ENCODE measurements around the gene HIPK2.

The HIPK2 gene

GRCh38 chr7:139585042-139585441 lies 192.8 kb downstream of the HIPK2 start:
- TF ChIP-seq POLR2A (IDR thresholded peaks at IDR 0.05; ENCODE audit: extremely low read depth, insufficient read length), result no peak
- no peak for TF ChIP-seq MAX (IDR thresholded peaks at IDR 0.05; ENCODE audit: low read depth, low read length)
- no peak overlapping the region for H3K4me3 ChIP-seq (ENCODE audit: low read depth, low read length)
- DNase-seq (ENCODE audit: low read depth), result no peak

DNA sequence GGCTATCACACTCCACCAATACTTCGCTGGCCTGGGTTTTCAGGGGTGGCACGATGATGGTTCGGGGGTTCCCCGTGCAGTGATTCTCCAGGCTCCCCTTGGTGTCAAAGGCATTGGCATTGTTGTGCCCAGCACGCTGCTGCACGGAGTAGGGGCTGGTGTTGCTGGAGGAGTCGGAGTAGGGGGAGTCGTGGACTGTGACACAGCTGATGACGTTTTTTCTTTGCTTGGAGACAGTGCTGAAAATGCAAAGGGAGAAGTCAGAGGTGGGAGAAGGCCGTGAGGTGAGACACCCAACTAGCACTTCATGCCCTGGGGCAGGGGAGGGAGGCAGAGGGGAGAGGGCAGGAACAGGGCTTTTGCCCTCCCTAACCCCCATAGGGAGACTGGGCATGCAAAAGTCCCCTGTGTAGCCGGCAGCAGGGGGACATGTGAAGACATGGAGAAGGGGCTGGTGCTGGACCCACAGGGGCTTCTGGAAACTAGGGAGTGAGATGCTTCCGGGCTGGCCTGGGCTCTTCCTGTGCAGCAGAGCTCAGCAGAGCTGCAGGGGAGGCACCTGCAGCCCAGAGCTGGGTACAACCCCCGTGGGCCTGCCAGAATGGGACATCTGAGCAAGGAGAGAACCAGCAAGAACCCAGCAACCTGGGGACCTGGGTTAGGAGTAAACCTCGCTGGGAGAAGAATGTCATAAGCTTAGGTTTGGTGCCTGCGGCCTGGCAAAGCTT lies 193.8 kb downstream of the HIPK2 start:
- TF ChIP-seq, protein P1, sequence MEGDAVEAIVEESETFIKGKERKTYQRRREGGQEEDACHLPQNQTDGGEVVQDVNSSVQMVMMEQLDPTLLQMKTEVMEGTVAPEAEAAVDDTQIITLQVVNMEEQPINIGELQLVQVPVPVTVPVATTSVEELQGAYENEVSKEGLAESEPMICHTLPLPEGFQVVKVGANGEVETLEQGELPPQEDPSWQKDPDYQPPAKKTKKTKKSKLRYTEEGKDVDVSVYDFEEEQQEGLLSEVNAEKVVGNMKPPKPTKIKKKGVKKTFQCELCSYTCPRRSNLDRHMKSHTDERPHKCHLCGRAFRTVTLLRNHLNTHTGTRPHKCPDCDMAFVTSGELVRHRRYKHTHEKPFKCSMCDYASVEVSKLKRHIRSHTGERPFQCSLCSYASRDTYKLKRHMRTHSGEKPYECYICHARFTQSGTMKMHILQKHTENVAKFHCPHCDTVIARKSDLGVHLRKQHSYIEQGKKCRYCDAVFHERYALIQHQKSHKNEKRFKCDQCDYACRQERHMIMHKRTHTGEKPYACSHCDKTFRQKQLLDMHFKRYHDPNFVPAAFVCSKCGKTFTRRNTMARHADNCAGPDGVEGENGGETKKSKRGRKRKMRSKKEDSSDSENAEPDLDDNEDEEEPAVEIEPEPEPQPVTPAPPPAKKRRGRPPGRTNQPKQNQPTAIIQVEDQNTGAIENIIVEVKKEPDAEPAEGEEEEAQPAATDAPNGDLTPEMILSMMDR (IDR thresholded peaks at IDR 0.05; ENCODE audit: low read depth, low read length), result no peak
- TF ChIP-seq MYC (IDR thresholded peaks at IDR 0.05; ENCODE audit: low read depth, low read length) (no peak), POLR2A (IDR thresholded peaks at IDR 0.05; ENCODE audit: extremely low read depth, insufficient read length) (no peak), MAX (IDR thresholded peaks at IDR 0.05; ENCODE audit: low read depth, low read length) (no peak)
- no peak for DNase-seq (ENCODE audit: low read depth)
- no peak overlapping the region for H3K4me3 ChIP-seq (ENCODE audit: low read depth, low read length)

DNA sequence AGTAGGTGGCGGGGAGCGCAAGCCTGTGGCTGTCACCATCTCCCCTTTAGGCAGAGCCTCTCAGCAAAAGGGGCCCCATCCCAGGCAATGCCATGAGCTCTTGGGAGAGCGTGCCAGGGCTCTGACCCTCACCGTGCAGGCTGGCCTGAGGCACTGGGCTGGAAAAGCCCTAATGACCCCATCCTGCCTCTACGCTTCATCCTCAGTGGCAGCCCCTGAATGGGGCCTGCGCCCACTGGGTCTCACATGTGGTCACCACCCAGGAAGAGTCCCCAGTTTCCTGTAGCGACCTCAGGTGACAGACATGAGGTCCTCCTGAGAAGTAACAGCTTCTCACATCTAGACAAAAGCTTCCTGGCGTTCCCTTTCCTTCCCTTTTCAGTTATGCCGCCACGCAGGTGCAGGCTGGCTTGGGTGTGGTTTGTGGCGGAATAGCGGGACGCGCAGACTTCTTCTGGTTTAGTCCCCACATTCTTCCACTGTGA lies 195.1 kb downstream of the HIPK2 start:
- no peak overlapping the region for H3K4me3 ChIP-seq (ENCODE audit: low read depth, low read length)
- DNase-seq (ENCODE audit: low read depth), result no peak
- TF ChIP-seq MAX (IDR thresholded peaks at IDR 0.05; ENCODE audit: low read depth, low read length) (no peak), POLR2A (IDR thresholded peaks at IDR 0.05; ENCODE audit: extremely low read depth, insufficient read length) (no peak), MYC (IDR thresholded peaks at IDR 0.05; ENCODE audit: low read depth, low read length) (no peak)
- TF ChIP-seq, protein P1 (IDR thresholded peaks at IDR 0.05; ENCODE audit: low read depth, low read length), result no peak

GRCh38 chr7:139582130-139582650 lies 195.6 kb downstream of the HIPK2 start:
- no peak for DNase-seq (ENCODE audit: low read depth)
- TF ChIP-seq MAX (IDR thresholded peaks at IDR 0.05; ENCODE audit: low read depth, low read length) (no peak), POLR2A (IDR thresholded peaks at IDR 0.05; ENCODE audit: extremely low read depth, insufficient read length) (no peak), MYC (IDR thresholded peaks at IDR 0.05; ENCODE audit: low read depth, low read length) (no peak)
- TF ChIP-seq, protein P1 (IDR thresholded peaks at IDR 0.05; ENCODE audit: low read depth, low read length), result no peak
- H3K4me3 ChIP-seq (ENCODE audit: low read depth, low read length), result no peak overlapping the region

DNA sequence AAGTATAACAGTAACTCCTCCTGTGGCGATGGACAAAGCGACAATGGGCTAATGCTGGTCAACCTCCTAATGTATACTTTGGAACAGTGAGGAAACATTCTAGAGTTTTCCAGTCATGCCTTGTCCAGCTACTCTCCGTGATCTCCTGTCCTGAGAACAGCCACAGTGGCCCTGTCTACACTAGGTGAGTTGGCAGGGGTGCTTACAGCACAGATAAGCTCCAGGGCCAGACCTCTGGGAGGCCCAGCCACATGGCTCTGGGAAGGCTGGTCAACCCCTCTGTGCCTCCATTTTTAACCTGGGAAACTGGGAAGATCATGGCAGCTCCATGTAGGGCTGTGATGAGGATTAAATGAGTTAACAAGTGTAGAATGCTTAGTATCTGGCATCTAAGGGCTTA lies 197.4 kb downstream of the HIPK2 start:
- no peak overlapping the region for H3K4me3 ChIP-seq (ENCODE audit: low read depth, low read length)
- TF ChIP-seq MAX (IDR thresholded peaks at IDR 0.05; ENCODE audit: low read depth, low read length), result no peak
- TF ChIP-seq MYC (IDR thresholded peaks at IDR 0.05; ENCODE audit: low read depth, low read length), result no peak
- TF ChIP-seq, protein P1 (IDR thresholded peaks at IDR 0.05; ENCODE audit: low read depth, low read length), result no peak
- TF ChIP-seq POLR2A (IDR thresholded peaks at IDR 0.05; ENCODE audit: extremely low read depth, insufficient read length), result no peak
- DNase-seq (ENCODE audit: low read depth), result no peak

All from NB4 (cell line).